Measurements from ENCODE around the gene TAMALIN.
A peak's percentile ranks its signal among the peaks of the same experiment; 100 is the strongest.

Gene TAMALIN

GRCh38 chr12:52037248-52037861 is 30.6 kb downstream of the TAMALIN start:
- DNase-seq (ENCODE audit: low read depth) = no peak

GRCh38 chr12:52038447-52038846 is 31.7 kb downstream of the TAMALIN start:
- no peak for DNase-seq (ENCODE audit: low read depth)

DNA sequence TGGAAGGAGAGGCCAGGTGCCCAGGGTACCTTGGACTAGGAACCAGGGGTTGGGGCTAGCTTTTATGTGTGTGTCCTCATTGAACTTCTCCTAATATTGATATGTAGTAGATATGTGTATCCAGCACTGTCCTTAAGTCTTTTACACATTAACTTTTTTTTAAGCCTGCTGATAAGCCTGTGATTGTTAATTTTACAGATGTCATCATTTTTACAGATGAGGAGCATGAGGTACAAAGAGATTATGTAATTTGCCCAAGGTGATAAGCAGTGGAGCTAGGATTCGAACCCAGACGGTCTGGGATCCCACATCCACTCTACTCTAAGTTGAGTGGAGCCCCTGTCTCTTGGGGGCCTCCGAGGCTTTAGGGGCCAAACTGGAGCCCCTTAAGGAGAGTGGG is 34.3 kb downstream of the TAMALIN start:
- DNase-seq (ENCODE audit: low read depth) = no peak

DNA sequence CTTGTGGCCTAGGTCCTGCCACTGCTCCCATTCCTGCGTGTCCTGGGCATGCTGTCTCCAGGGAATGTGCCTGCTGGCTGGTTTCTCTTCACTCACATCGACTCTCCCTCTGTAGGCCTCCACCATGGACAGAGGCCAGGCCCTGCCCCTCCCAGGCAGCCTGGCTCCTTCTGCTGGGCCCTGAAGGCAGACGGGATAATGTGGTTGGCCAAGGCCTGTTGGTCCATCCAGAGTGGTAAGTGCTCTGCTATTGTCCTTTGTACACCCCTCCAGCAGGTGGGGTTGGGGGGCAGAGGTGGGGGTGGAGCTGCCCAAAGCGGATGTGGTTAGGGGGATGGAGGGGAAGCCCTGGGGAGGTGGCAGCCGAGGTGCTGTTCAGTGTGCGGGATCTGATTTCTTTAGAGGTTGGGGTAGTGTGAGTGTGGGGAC is 35.0 kb downstream of the TAMALIN start:
- no peak for DNase-seq (ENCODE audit: low read depth)

DNA sequence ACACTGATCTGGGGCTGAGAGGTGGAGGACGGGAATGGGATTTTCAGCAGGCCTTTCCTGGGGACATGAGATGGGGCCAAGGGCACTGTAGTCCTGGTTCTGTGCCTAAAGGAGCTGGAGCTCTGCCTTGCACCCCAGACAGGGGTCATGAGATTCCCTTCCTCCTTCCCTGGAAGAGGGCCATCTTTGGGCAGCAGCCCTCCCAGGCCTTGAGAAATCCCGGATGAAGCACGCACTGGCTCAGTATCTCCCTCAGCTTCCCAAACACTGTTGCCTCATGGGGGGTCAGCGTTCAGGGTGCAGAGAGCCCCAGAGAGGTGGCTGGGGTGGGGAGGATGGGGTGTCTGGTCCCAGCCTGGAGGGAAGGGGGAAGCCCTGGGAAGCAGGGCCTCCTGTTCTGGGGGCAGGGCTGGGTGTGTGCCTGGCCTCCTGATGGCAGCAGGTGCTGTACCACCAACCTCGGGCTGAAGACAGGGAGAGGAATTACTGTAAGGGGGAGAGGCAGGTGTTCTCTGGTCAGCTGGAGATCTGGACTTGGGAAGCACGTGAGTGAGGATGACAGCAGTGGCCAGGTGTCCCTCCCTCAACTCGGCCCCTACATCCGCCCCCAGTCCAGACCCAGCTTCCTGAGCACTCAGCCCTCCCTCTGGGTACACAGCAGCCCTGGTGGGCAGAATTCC is 36.1 kb downstream of the TAMALIN start:
- DNase-seq (ENCODE audit: low read depth) = no peak

GRCh38 chr12:52043386-52044212 is 36.9 kb downstream of the TAMALIN start:
- DNase-seq (ENCODE audit: low read depth) = no peak

DNA sequence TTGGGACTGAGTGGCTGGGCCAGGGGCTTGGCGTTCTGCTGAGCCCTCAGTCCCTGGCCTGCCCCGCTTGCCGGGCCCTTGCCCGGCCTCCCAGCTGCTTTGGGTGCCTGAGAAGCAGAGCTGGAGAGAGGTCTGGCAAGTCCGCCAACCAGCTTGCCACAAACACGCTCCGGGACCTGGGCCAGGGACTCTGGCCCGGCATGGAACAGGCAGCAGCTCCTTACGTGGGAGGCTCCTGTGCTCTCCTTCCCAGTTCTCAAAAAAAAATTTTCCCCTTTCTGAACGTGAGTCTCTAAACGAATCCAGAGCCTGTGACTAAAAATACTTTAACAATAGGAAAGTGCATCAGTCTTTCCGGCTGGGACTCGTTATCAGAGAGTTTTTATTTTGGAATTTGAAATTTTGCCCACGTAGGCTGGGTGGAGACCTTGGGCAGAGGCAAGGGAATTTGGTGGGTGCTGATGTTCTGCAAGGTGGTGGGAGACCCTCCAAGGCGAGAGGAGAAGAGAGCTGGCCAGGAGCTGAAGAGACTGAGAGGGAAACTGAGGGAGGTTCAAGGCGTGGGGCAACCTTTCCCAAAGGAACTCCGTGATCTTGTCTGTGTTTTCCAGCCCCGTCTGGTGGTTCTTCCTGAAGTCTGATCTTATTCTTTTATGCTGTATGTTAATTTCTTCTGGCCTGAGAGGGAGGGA is 37.7 kb downstream of the TAMALIN start:
- DNase-seq (ENCODE audit: low read depth) = peak; percentile 76

DNA sequence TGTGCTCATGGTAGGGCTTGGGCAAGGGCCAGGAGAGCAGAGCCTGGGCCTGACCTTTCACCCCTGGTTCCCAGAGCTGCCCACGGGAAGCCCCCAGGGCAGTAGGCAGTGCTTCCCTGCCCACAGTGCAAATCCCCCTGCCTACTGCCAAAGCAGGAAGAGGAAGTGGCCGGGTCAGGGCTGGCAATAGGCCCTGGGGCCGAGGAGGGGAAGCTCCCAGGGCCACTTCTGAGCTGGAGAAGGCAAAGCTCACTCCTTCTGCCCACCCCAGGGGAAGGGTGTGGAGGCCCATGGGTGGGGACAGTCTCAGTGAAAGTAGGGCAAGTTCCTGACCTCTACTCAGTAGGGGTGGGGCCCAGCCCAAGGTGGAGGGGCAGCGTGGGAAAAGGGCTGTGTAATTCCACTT is 39.1 kb downstream of the TAMALIN start:
- DNase-seq (ENCODE audit: low read depth) = no peak

GRCh38 chr12:52046859-52047258 is 40.1 kb downstream of the TAMALIN start:
- no peak for DNase-seq (ENCODE audit: low read depth)

DNA sequence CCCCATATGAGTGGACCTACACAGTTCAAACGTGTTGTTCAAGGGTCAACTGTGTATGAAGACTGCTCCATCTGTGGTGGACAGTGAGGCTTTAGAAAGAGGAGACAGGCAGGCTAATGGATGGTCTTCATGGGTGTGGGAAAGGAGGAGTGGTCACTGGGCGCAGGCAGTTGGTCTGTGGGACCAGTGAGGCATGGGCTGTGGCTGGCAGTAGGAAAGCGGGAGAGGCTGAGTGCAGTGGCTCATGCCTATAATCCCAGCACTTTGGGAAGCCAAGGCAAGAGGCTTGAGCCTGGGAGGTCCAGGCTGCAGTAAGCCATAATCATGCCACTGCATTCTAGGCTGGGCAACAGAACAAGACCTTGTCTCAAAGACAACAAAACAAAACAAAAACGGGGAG is 42.5 kb downstream of the TAMALIN start:
- DNase-seq (ENCODE audit: low read depth) = no peak

GRCh38 chr12:52049688-52050087 is 42.9 kb downstream of the TAMALIN start:
- DNase-seq (ENCODE audit: low read depth) = no peak

- no peak for DNase-seq (ENCODE audit: low read depth)
Measured at GRCh38 chr12:52050116-52050757, 43.5 kb downstream of the TAMALIN start.

GRCh38 chr12:52050758-52051541 is 44.2 kb downstream of the TAMALIN start, which contains the start of gene NR4A1:
NR4A1 (plus strand) TSS chr12:52051442; CDS start chr12:52054329, 2,887 bp downstream.
- peak; percentile 77 for DNase-seq (ENCODE audit: low read depth)

GRCh38 chr12:52052468-52053186 is 45.9 kb downstream of the TAMALIN start:
- DNase-seq (ENCODE audit: low read depth) = no peak

GRCh38 chr12:52053536-52054209 is 46.9 kb downstream of the TAMALIN start:
- no peak for DNase-seq (ENCODE audit: low read depth)

GRCh38 chr12:52054231-52054832 is 47.6 kb downstream of the TAMALIN start:
- no peak for DNase-seq (ENCODE audit: low read depth)

GRCh38 chr12:52054833-52055730 is 48.3 kb downstream of the TAMALIN start:
- DNase-seq (ENCODE audit: low read depth) = no peak
